HuH-7.5 (cell line): ENCODE results near the gene ALX4.

Experiments
- DNase-seq: peaks from one replicate; pipeline ENCODE4 v3.0.0; 2011; ENCODE audit warnings: low spot score

The ALX4 gene

GRCh38 chr11:44267750-44268613 lies 42.0 kb downstream of the ALX4 start:
- DNase-seq = no peak

GRCh38 chr11:44267006-44267749 lies 42.8 kb downstream of the ALX4 start:
- DNase-seq = no peak

- no peak for DNase-seq
Observed at GRCh38 chr11:44266056-44266780, 43.7 kb downstream of the ALX4 start.

- DNase-seq = no peak
Observed at GRCh38 chr11:44264761-44265160, 45.2 kb downstream of the ALX4 start.

GRCh38 chr11:44264438-44264749 lies 45.5 kb downstream of the ALX4 start:
- DNase-seq = no peak

- no peak for DNase-seq
Observed at GRCh38 chr11:44263738-44264437, 46.1 kb downstream of the ALX4 start.

- DNase-seq = no peak
Observed at GRCh38 chr11:44261800-44262591, 47.9 kb downstream of the ALX4 start.

- no peak for DNase-seq
Observed at GRCh38 chr11:44260081-44260480, 49.9 kb downstream of the ALX4 start.

- DNase-seq = no peak
Observed at GRCh38 chr11:44258839-44259420, 51.0 kb downstream of the ALX4 start.

- no peak for DNase-seq
Observed at GRCh38 chr11:44258190-44258489, 51.8 kb downstream of the ALX4 start.

GRCh38 chr11:44257338-44258189 lies 52.4 kb downstream of the ALX4 start:
- no peak for DNase-seq

- no peak for DNase-seq
Observed at GRCh38 chr11:44256673-44257291, 53.2 kb downstream of the ALX4 start.

- DNase-seq = no peak
Observed at GRCh38 chr11:44255406-44256071, 54.4 kb downstream of the ALX4 start.

- no peak for DNase-seq
Observed at GRCh38 chr11:44252999-44253602, 56.8 kb downstream of the ALX4 start.

- no peak for DNase-seq
Observed at GRCh38 chr11:44250421-44250820, 59.5 kb downstream of the ALX4 start.

- DNase-seq = no peak
Observed at GRCh38 chr11:44248109-44248508, 61.8 kb downstream of the ALX4 start.

- DNase-seq = no peak
Observed at GRCh38 chr11:44247508-44247907, 62.4 kb downstream of the ALX4 start.

GRCh38 chr11:44246726-44247125 lies 63.2 kb downstream of the ALX4 start:
- DNase-seq = no peak
